Natural killer cell (primary cell): Measurements from ENCODE around the gene TIMP2. TPM values are rescaled to one million over a fixed set of nuclear protein-coding genes. Genes with fewer than 3 reads are reported as not detected.
"Not testable (repeated sequence)": the region's sequence is repeated elsewhere in the genome, so short reads cannot be mapped to it uniquely, and the experiment has no call there.

ENCODE experiments used
- ATAC-seq, 3 donors: fragments of 150-1000 bp in 2 of 3; fragments of 200-7000 bp in 1 of 3; cut with Tn5 transposase; 1 replicate in 1 of 3; 2 replicates in 2 of 3; pipeline ENCODE4 v1.10.0; 2021; ENCODE audit warnings: mild to moderate bottlenecking in 2 of 3, moderate library complexity in 2 of 3
- DNase-seq, 2 donors: peaks; one replicate each; pipeline versions ENCODE4 v3.0.0 to v3.0.0-alpha.2; 2013 to 2021; ENCODE audit warnings: mixed read lengths in 1 of 2
- H3K27ac ChIP-seq: one replicate; pipeline ENCODE4 v1.5.1; 2013; ENCODE audit warnings: mild to moderate bottlenecking, low read length
- H3K27me3 ChIP-seq: one replicate; pipeline ENCODE4 v1.6.1; 2013; ENCODE audit warnings: low read length; ENCODE audit not compliant: control insufficient read depth, insufficient read depth
- H3K36me3 ChIP-seq: one replicate; pipeline ENCODE4 v1.6.1; 2013; ENCODE audit warnings: low read length; ENCODE audit not compliant: control insufficient read depth, insufficient read depth
- H3K4me1 ChIP-seq: one replicate; pipeline ENCODE4 v1.6.1; 2013; ENCODE audit warnings: low read length; ENCODE audit not compliant: control insufficient read depth, insufficient read depth
- H3K4me3 ChIP-seq: one replicate; pipeline ENCODE4 v1.5.1; 2013; ENCODE audit warnings: low read length
- H3K9me3 ChIP-seq: one replicate; pipeline ENCODE4 v1.6.1; 2013; ENCODE audit warnings: low read length; ENCODE audit not compliant: control insufficient read depth, insufficient read depth
- H3K27ac Mint-ChIP-seq, 2 donors: one replicate each; pipeline ENCODE4 v1.8.0; 2022; ENCODE audit warnings: mild to moderate bottlenecking in 2 of 2, mixed read lengths in 2 of 2, moderate library complexity in 1 of 2
- H3K27me3 Mint-ChIP-seq, 2 donors: one replicate each; pipeline ENCODE4 v1.8.0; 2022; ENCODE audit warnings: low read depth in 2 of 2, mixed read lengths in 2 of 2
- H3K36me3 Mint-ChIP-seq: one replicate; pipeline ENCODE4 v1.8.0; 2022; ENCODE audit warnings: mixed read lengths
- H3K4me1 Mint-ChIP-seq, 2 donors: one replicate each; pipeline ENCODE4 v1.8.0; 2022; ENCODE audit warnings: mixed read lengths in 2 of 2
- H3K4me3 Mint-ChIP-seq: one replicate; pipeline ENCODE4 v1.8.0; 2022; ENCODE audit warnings: mild to moderate bottlenecking, moderate library complexity, mixed read lengths
- H3K9me3 Mint-ChIP-seq, 2 donors: one replicate each; pipeline ENCODE4 v1.8.0; 2022; ENCODE audit warnings: mixed read lengths in 2 of 2
- CTCF ChIP-seq: fragments of 200-600 bp; IDR thresholded peaks from one replicate; pipeline ENCODE4 v1.8.0; 2022; ENCODE audit warnings: antibody characterized with exemption
- WGBS: methylation state at CpG from one replicate; pipeline ENCODE4 v1.1.7; 2013; ENCODE audit warnings: missing lambda C conversion rate; ENCODE audit not compliant: insufficient coverage; 5-methylcytosine and 5-hydroxymethylcytosine counted together
- intact Hi-C: fragments of 100-400 bp; cut with micrococcal nuclease; formaldehyde crosslinking; loops from one replicate; pipeline ENCODE4 v1.14.2; 2022
- total RNA-seq, 4 donors: library from RNA; stranded (reverse); fragments of 120-200 nt in 1 of 4; gene quantifications; one replicate each; pipeline versions ENCODE4 v1.2.3 to v1.2.4, GENCODE V29; 2013 to 2022

Gene TIMP2
- total RNA-seq, 3 donors from 2014 or later (not counting 1 experiment from before 2014, with no cell fraction given), result 3.6 to 8.2 (median 7.1) TPM

DNA sequence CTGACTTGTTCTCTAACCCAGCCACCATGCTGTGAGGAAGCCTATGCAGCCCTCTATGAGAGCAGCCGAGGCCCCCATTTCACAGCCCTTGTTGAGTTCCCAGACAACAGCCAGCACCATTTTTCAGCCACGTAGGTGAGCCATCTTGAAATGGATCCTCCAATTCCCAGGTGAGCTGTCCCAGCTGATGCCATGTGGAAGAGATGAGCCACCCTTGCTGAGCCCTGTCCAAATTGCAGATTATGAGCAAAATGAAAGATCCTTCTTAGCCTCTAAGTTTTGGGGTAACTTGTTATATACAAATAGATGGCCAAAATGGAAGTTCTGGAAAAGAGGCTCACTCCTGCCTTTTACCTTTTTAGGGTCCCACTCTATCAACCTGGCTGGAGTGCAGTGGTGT, 25.7 kb upstream of the TIMP2 start:
- Mint-ChIP-seq H3K36me3 (no peaks in the 10 kb centered on the region), H3K27ac (no peak overlapping the region), H3K4me1 (no peaks in the 10 kb centered on the region), H3K27me3 (no peaks in the 10 kb centered on the region), H3K9me3 (no peaks in the 10 kb centered on the region), H3K4me3 (no peak overlapping the region)
- no peak for TF ChIP-seq CTCF
- H3K36me3 ChIP-seq, result no peaks in the 10 kb centered on the region
- H3K9me3 ChIP-seq, result peaks cover 6% of the 10 kb centered on the region
- no peak for ATAC-seq
- DNase-seq, result no peak
- no peak overlapping the region for H3K27ac ChIP-seq
- no peaks in the 10 kb centered on the region for H3K4me1 ChIP-seq
- intact Hi-C loops, result no loop called here
- 89% methylated on average over 2 of the region's 2 CpGs for WGBS
- H3K4me3 ChIP-seq, result no peak overlapping the region
- no peaks in the 10 kb centered on the region for H3K27me3 ChIP-seq

DNA sequence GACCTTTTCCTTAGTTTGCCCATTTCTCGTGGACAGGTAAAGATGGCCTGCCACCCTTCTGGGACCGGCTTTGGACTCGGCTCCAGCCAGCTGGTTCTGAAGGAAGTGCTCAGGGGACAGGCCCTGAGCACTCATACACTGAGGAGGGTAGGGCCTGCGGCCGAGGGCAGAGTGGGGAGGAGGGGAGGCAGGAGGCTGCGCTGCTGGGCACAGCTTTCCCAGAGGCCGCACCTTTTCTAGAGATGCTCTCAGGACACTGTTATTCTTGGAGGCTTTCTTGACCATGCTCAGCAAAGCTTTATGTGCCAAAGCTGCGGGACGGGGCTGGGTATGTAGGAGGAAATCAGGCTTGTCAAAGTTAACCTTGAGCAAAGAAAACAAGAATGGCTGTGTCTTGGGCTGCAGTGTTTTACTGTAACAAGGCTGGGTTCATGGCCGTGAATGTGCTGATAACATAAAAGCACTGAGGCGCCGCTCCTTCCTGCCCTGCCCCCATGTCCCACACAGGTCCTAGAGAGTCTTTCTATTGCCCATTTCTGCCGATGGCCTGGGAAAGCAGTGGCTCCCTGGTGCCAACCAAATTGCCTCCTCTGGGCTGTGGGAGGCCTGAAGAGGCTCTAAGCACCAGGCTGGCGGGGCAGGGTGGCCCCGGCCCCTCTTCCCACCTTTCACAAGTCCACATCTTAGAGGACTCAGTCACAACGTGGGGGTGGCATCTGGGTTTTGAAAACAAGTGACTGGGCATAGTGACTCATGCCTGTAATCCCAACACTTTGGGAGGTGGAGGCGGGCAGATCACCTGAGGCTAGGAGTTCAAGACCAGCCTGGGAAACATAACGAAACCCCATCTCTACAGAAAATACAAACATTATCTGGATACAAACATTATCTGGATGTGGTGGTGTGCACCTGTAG, 22.3 kb upstream of the TIMP2 start:
- whole genome bisulfite sequencing, result 87% methylated on average over 17 of the region's 18 CpGs
- ATAC-seq (no peak), DNase-seq (no peak)
- Histone ChIP-seq H3K27ac (no peak overlapping the region), H3K36me3 (no peaks in the 10 kb centered on the region), H3K9me3 (peaks cover 6% of the 10 kb centered on the region), H3K4me3 (no peak overlapping the region), H3K4me1 (no peaks in the 10 kb centered on the region), H3K27me3 (no peaks in the 10 kb centered on the region)
- intact Hi-C loops, result no loop called here
- Mint-ChIP-seq H3K4me3 (no peak overlapping the region), H3K4me1 (no peaks in the 10 kb centered on the region), H3K9me3 (no peaks in the 10 kb centered on the region), H3K36me3 (no peaks in the 10 kb centered on the region), H3K27me3 (peaks cover 0 to 6% of the 10 kb centered on the region in 2 donors), H3K27ac (no peak overlapping the region)
- TF ChIP-seq CTCF, result no peak

- intact Hi-C loops, result no loop called here
- no peak overlapping the region for H3K4me3 ChIP-seq
- DNase-seq, result no peak
- TF ChIP-seq CTCF, result no peak
- peaks cover 6% of the 10 kb centered on the region for H3K9me3 ChIP-seq
- H3K9me3 Mint-ChIP-seq, result no peaks in the 10 kb centered on the region
- H3K27me3 ChIP-seq, result no peaks in the 10 kb centered on the region
- H3K27ac Mint-ChIP-seq, result no peak overlapping the region
- H3K4me1 Mint-ChIP-seq, result no peaks in the 10 kb centered on the region
- H3K27me3 Mint-ChIP-seq, result peaks cover 0 to 6% of the 10 kb centered on the region in 2 donors
- WGBS, result 69% methylated on average over 6 of the region's 8 CpGs
- no peaks in the 10 kb centered on the region for H3K4me1 ChIP-seq
- no peak for ATAC-seq
- no peaks in the 10 kb centered on the region for H3K36me3 Mint-ChIP-seq
- no peaks in the 10 kb centered on the region for H3K36me3 ChIP-seq
- H3K27ac ChIP-seq, result no peak overlapping the region
- no peak overlapping the region for H3K4me3 Mint-ChIP-seq
Observed at GRCh38 chr17:78946631-78947030, 21.4 kb upstream of the TIMP2 start.

- H3K4me3 Mint-ChIP-seq, result no peak overlapping the region
- H3K27ac Mint-ChIP-seq, result no peak overlapping the region
- ATAC-seq, result no peak
- no peaks in the 10 kb centered on the region for H3K9me3 Mint-ChIP-seq
- DNase-seq, result no peak
- H3K36me3 Mint-ChIP-seq, result no peaks in the 10 kb centered on the region
- WGBS, result 69% methylated on average over 7 of the region's 7 CpGs
- Histone ChIP-seq H3K36me3 (no peaks in the 10 kb centered on the region), H3K27ac (no peak overlapping the region), H3K27me3 (no peaks in the 10 kb centered on the region), H3K4me3 (no peak overlapping the region), H3K9me3 (peaks cover 6% of the 10 kb centered on the region), H3K4me1 (no peaks in the 10 kb centered on the region)
- H3K4me1 Mint-ChIP-seq, result no peaks in the 10 kb centered on the region
- intact Hi-C loops, result no loop called here
- H3K27me3 Mint-ChIP-seq, result peaks cover 0 to 6% of the 10 kb centered on the region in 2 donors
- no peak for TF ChIP-seq CTCF
Observed at GRCh38 chr17:78946131-78946530, 20.9 kb upstream of the TIMP2 start.

DNA sequence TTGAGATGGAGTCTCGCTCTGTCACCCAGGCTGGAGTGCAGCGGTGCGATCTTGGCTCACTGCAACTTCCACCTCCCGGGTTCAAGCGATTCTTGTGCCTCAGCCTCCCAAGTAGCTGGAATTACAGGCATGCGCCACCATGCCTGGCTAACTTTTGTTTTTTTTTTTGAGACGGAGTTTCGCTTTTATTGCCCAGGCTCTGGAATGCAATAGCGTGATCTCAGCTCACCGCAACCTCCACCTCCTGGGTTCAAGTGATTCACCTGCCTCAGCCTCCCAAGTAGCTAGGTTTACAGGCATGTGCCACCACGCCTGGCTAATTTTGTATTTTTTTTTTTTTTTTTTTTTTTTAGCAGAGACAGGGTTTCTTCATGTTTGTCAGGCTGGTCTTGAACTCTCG, 20.3 kb upstream of the TIMP2 start:
- H3K27ac Mint-ChIP-seq, DNase-seq, H3K4me1 ChIP-seq, H3K4me1 Mint-ChIP-seq, H3K36me3 ChIP-seq, H3K4me3 ChIP-seq, H3K27me3 ChIP-seq, H3K9me3 Mint-ChIP-seq, ATAC-seq, H3K27ac ChIP-seq, H3K36me3 Mint-ChIP-seq, intact Hi-C loops, H3K27me3 Mint-ChIP-seq, H3K4me3 Mint-ChIP-seq, H3K9me3 ChIP-seq: not testable (repeated sequence)
- WGBS, result 93% methylated on average over 12 of the region's 12 CpGs
